Ectodermal cell (in vitro differentiated cells): ENCODE results near the gene AQP12A. TPM values are rescaled to one million over a fixed set of nuclear protein-coding genes. Genes with fewer than 3 reads are reported as not detected.
"Not testable (repeated sequence)": the region's sequence is repeated elsewhere in the genome, so short reads cannot be mapped to it uniquely, and the experiment has no call there.

Experiments
- H3K27ac ChIP-seq: 2 replicates; pipeline ENCODE4 v1.7.0; 2013; ENCODE audit warnings: mild to moderate bottlenecking, low read depth, low read length; ENCODE audit not compliant: insufficient read depth, poor library complexity, severe bottlenecking
- H3K27me3 ChIP-seq: 2 replicates; pipeline ENCODE4 v1.7.0; 2013; ENCODE audit warnings: mild to moderate bottlenecking, low read length; ENCODE audit not compliant: insufficient read depth, control insufficient read depth, poor library complexity, severe bottlenecking
- H3K36me3 ChIP-seq: one replicate; pipeline ENCODE4 v1.7.0; 2013; ENCODE audit warnings: low read length; ENCODE audit not compliant: control insufficient read depth, insufficient read depth
- H3K4me1 ChIP-seq: one replicate; pipeline ENCODE4 v1.7.0; 2013; ENCODE audit warnings: low read length; ENCODE audit not compliant: control insufficient read depth, insufficient read depth
- H3K4me3 ChIP-seq: 2 replicates; pipeline ENCODE4 v1.7.0; 2013; ENCODE audit warnings: low read depth, low read length, control low read depth; ENCODE audit not compliant: insufficient read depth
- H3K9me3 ChIP-seq: 2 replicates; pipeline ENCODE4 v1.7.0; 2013; ENCODE audit warnings: mild to moderate bottlenecking, low read length, moderate library complexity; ENCODE audit not compliant: control insufficient read depth
- WGBS, 2 experiments: methylation state at CpG; one replicate each; pipeline ENCODE4 v1.1.7; 2013; ENCODE audit warnings: missing lambda C conversion rate in 2 of 2; 5-methylcytosine and 5-hydroxymethylcytosine counted together
- polyA plus RNA-seq, 4 experiments: library from polyadenylated mRNA; stranded (reverse); fragments of 50-300 nt; gene quantifications; one replicate each; pipeline ENCODE4 v1.2.3, GENCODE V29; 2013

AQP12A gene, protein sequence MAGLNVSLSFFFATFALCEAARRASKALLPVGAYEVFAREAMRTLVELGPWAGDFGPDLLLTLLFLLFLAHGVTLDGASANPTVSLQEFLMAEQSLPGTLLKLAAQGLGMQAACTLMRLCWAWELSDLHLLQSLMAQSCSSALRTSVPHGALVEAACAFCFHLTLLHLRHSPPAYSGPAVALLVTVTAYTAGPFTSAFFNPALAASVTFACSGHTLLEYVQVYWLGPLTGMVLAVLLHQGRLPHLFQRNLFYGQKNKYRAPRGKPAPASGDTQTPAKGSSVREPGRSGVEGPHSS
- polyA plus RNA-seq (2013, experiment 1 of 4), result not detected
- not detected for polyA plus RNA-seq (2013, experiment 2 of 4)
- not detected for polyA plus RNA-seq (2013, experiment 3 of 4)
- not detected for polyA plus RNA-seq (2013, experiment 4 of 4)

DNA sequence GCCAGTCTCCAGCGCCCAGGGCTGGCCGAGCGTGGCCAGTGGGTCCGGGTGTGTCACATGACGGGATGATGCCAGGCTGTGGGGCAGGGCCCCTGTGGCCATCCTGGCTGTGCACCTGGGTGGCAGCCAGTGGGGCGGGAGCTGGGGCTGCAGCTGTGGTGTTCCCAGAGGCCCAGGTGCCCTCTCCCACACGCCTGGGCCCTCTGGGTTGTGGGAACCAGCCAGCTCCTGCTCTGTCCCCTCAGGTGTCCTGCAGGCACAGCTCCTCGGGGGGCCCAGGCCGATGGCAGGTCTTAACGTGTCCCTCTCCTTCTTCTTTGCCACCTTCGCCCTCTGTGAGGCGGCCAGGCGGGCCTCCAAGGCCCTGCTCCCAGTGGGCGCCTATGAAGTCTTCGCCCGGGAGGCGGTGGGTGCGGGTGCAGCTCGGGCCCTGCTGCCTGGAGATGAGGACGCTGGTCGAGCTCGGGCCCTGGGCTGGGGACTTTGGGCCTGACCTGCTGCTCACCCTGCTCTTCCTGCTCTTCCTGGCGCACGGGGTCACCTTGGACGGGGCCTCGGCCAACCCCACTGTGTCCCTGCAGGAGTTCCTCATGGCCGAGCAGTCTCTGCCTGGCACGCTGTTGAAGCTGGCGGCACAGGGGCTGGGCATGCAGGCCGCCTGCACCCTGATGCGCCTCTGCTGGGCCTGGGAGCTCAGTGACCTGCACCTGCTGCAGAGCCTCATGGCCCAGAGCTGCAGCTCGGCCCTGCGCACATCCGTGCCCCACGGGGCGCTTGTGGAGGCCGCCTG lies at the start of gene AQP12A:
AQP12A (plus strand) TSS at position 236 of the 790 bp plus-strand sequence; CDS start at position 284, 48 bp downstream.
- WGBS, 2 experiments, result 92 to 93% methylated on average over 29 to 31 of the region's 37 CpGs
- H3K36me3 ChIP-seq, H3K27me3 ChIP-seq, H3K9me3 ChIP-seq, H3K4me1 ChIP-seq, H3K4me3 ChIP-seq, H3K27ac ChIP-seq: not testable (repeated sequence)

GRCh38 chr2:240642061-240642805 lies 49.4 kb upstream of the AQP12A start:
- no peaks in the 10 kb centered on the region for H3K9me3 ChIP-seq
- 88% methylated on average over 36 of the region's 36 CpGs for WGBS, 2 experiments
- H3K4me1 ChIP-seq, result peaks cover 13% of the 10 kb centered on the region
- no peaks in the 10 kb centered on the region for H3K36me3 ChIP-seq
- H3K27me3 ChIP-seq, result peaks cover 8% of the 10 kb centered on the region
- no peak overlapping the region for H3K4me3 ChIP-seq
- H3K27ac ChIP-seq, result no peak overlapping the region

DNA sequence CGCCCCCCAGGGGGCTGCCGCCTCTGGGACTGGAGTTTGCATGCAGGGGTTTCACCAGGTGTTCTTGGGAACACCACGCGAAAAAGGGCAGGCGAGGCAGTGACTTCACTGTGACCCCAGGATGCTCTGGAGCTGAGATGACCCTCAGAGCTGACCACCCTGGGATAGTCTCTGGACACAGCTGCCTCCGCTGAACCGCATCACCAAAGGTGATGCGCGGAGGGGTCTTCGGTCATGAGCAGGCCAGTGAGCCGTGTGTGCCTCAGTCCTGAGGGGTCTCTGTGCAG lies 48.9 kb upstream of the AQP12A start:
- WGBS, 2 experiments, result 95% methylated on average over 11 of the region's 11 CpGs
- Histone ChIP-seq H3K9me3 (no peaks in the 10 kb centered on the region), H3K27ac (no peak overlapping the region), H3K36me3 (no peaks in the 10 kb centered on the region), H3K4me1 (peaks cover 17% of the 10 kb centered on the region), H3K4me3 (no peak overlapping the region), H3K27me3 (peaks cover 8% of the 10 kb centered on the region)

- H3K27me3 ChIP-seq, result peaks cover 8% of the 10 kb centered on the region
- 82 to 84% methylated on average over 13 of the region's 13 CpGs for WGBS, 2 experiments
- H3K36me3 ChIP-seq, result no peaks in the 10 kb centered on the region
- no peak overlapping the region for H3K27ac ChIP-seq
- H3K4me1 ChIP-seq, result peaks cover 20% of the 10 kb centered on the region
- no peaks in the 10 kb centered on the region for H3K9me3 ChIP-seq
- H3K4me3 ChIP-seq, result no peak overlapping the region
These were observed 48.4 kb upstream of the AQP12A start for GRCh38 chr2:240643093-240643810.

- Histone ChIP-seq H3K27me3 (peaks cover 8% of the 10 kb centered on the region), H3K9me3 (no peaks in the 10 kb centered on the region), H3K4me1 (peaks cover 21% of the 10 kb centered on the region), H3K27ac (no peak overlapping the region), H3K36me3 (no peaks in the 10 kb centered on the region), H3K4me3 (no peak overlapping the region)
- WGBS, 2 experiments, result 84 to 87% methylated on average over 15 of the region's 15 CpGs
These were observed 47.9 kb upstream of the AQP12A start for GRCh38 chr2:240643811-240644150.

DNA sequence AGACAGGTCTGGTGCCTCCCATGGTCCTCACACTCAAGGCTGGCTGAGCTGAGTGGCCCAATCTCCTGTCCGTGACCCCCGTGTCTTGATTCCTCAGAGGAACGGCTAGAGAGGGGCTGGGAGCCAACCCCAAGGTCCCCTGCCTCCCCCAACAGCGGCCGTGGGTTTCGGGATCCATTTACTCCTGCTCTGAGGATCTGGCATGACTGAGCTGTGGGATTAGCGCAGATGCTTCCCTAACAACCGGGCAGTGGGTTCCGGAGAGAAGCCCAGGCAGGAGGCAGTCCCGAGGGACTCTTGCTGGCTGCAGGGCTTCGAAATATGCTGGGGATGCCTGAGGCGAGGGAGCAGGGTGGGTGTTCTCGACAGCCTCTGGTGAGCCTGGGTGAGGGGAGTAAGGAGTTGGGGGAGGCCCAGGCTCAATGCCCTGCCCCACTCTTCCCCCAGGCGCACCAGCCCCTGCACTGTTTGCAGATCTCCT lies 47.5 kb upstream of the AQP12A start:
- Histone ChIP-seq H3K36me3 (no peaks in the 10 kb centered on the region), H3K4me3 (no peak overlapping the region), H3K9me3 (no peaks in the 10 kb centered on the region), H3K27me3 (peaks cover 8% of the 10 kb centered on the region), H3K4me1 (peaks cover 21% of the 10 kb centered on the region), H3K27ac (no peak overlapping the region)
- WGBS, 2 experiments, result 87 to 89% methylated on average over 14 of the region's 14 CpGs

DNA sequence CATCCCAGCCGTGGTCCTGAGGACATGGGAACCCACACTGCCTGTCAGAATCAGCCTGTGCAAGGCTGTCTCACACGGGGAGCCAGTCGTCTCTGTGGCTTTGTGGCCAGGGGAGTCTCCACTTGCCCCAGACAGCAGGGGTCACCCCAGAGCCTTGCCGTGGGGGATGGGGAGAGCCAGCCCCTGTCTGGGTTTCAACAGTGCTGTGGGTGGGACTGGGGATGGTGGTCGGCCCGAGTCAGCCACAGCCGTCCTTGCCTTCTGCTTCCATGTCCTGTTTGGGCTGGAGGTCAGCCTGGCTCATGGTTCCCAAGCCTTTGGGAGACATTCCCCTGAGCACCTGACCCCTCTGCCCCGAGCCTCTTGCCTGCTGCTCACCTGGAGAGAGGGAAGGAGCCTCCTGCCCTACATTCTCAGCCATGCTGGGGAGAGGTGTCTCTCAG lies 46.8 kb upstream of the AQP12A start:
- no peaks in the 10 kb centered on the region for H3K9me3 ChIP-seq
- H3K36me3 ChIP-seq, result no peaks in the 10 kb centered on the region
- WGBS, 2 experiments, result 84 to 85% methylated on average over 8 of the region's 8 CpGs
- no peak overlapping the region for H3K4me3 ChIP-seq
- no peak overlapping the region for H3K27ac ChIP-seq
- peaks cover 21% of the 10 kb centered on the region for H3K4me1 ChIP-seq
- H3K27me3 ChIP-seq, result peaks cover 1% of the 10 kb centered on the region

DNA sequence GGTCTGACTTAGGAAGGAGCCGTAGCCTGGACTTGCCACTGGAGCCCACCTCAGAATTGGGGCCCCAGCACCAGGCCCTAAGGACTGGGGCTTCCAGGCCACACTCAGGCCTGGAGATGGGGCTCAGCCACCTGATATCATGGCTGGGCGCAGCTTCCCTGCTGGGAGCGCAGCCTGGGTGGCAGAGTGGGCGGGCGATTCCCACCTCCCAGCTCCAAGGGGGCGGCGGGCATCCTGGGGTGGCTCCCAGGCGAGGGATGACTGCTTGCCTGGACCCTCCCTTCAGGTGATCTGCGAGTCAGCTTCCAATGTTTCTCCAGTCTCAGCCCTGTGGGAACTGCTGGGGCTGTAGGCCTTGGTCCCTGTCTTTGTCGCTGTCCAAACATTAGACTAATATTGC lies 46.3 kb upstream of the AQP12A start:
- Histone ChIP-seq H3K9me3 (no peaks in the 10 kb centered on the region), H3K36me3 (no peaks in the 10 kb centered on the region), H3K4me3 (no peak overlapping the region), H3K27me3 (no peaks in the 10 kb centered on the region), H3K4me1 (peaks cover 21% of the 10 kb centered on the region), H3K27ac (no peak overlapping the region)
- 90% methylated on average over 10 of the region's 10 CpGs for WGBS, 2 experiments

- Histone ChIP-seq H3K27ac (no peak overlapping the region), H3K4me3 (no peak overlapping the region), H3K27me3 (no peaks in the 10 kb centered on the region), H3K4me1 (peaks cover 21% of the 10 kb centered on the region), H3K36me3 (no peaks in the 10 kb centered on the region), H3K9me3 (no peaks in the 10 kb centered on the region)
- 89 to 91% methylated on average over 10 of the region's 10 CpGs for WGBS, 2 experiments
These were observed 45.9 kb upstream of the AQP12A start for GRCh38 chr2:240645801-240646175.
